H9 (cell line): ENCODE measurements around the gene CABYR. TPM values are rescaled to one million over a fixed set of nuclear protein-coding genes. Genes with fewer than 3 reads are reported as not detected.

Source experiments
- DNase-seq: peaks from one replicate; pipeline ENCODE4 v3.0.0-alpha.2; 2017
- H2AFZ ChIP-seq: one replicate; pipeline ENCODE4 v1.6.1; 2013; ENCODE audit warnings: mild to moderate bottlenecking, low read length, control low read depth, moderate library complexity
- H2AK5ac ChIP-seq: 2 replicates; pipeline ENCODE4 v1.6.1; 2013; ENCODE audit warnings: low read length, control low read depth, mixed read lengths; ENCODE audit not compliant: insufficient read length
- H2BK120ac ChIP-seq: one replicate; pipeline ENCODE4 v1.6.1; 2013; ENCODE audit warnings: low read depth, mild to moderate bottlenecking, low read length, control low read depth, inconsistent platforms; ENCODE audit not compliant: poor library complexity, severe bottlenecking
- H2BK12ac ChIP-seq: 2 replicates; pipeline ENCODE4 v1.6.1; 2013; ENCODE audit warnings: low read length, control low read depth, mixed read lengths, low read depth; ENCODE audit not compliant: insufficient read length
- H2BK15ac ChIP-seq: 2 replicates; pipeline ENCODE4 v1.6.1; 2013; ENCODE audit warnings: low read depth, low read length, control low read depth
- H2BK20ac ChIP-seq: one replicate; pipeline ENCODE4 v1.6.1; 2013; ENCODE audit warnings: low read depth, mild to moderate bottlenecking, low read length, control low read depth, inconsistent platforms; ENCODE audit not compliant: poor library complexity, severe bottlenecking
- H2BK5ac ChIP-seq: 2 replicates; pipeline ENCODE4 v1.6.1; 2013; ENCODE audit warnings: low read length, control low read depth, mixed read lengths; ENCODE audit not compliant: insufficient read length
- H3K14ac ChIP-seq: 2 replicates; pipeline ENCODE4 v1.6.1; 2013; ENCODE audit warnings: low read length, control low read depth; ENCODE audit not compliant: insufficient read depth
- H3K18ac ChIP-seq: 2 replicates; pipeline ENCODE4 v1.6.1; 2013; ENCODE audit warnings: low read depth, mild to moderate bottlenecking, mixed read lengths, low read length, control low read depth; ENCODE audit not compliant: insufficient read length
- H3K23ac ChIP-seq: 2 replicates; pipeline ENCODE4 v1.6.1; 2013; ENCODE audit warnings: low read length, control low read depth, mixed read lengths, low read depth; ENCODE audit not compliant: insufficient read length
- H3K23me2 ChIP-seq: 2 replicates; pipeline ENCODE4 v1.6.1; 2013; ENCODE audit warnings: low read depth, mild to moderate bottlenecking, mixed read lengths, low read length, control low read depth; ENCODE audit not compliant: insufficient read length, poor library complexity, severe bottlenecking
- H3K27ac ChIP-seq: 2 replicates; pipeline ENCODE4 v1.5.1; 2013; ENCODE audit warnings: low read length, control low read depth, mixed read lengths, low read depth; ENCODE audit not compliant: insufficient read length
- H3K27me3 ChIP-seq: 2 replicates; pipeline ENCODE4 v1.6.1; 2013; ENCODE audit warnings: low read length, control low read depth, inconsistent platforms; ENCODE audit not compliant: insufficient read depth
- H3K4ac ChIP-seq: 2 replicates; pipeline ENCODE4 v1.6.1; 2013; ENCODE audit warnings: low read depth, mild to moderate bottlenecking, control low read depth, inconsistent platforms, low read length, moderate library complexity
- H3K4me1 ChIP-seq: 2 replicates; pipeline ENCODE4 v1.6.1; 2013; ENCODE audit warnings: low read length, control low read depth, inconsistent platforms; ENCODE audit not compliant: insufficient read depth
- H3K4me2 ChIP-seq: 2 replicates; pipeline ENCODE4 v1.6.1; 2013; ENCODE audit warnings: low read length, control low read depth, mixed read lengths; ENCODE audit not compliant: insufficient read length, insufficient read depth
- H3K56ac ChIP-seq: 2 replicates; pipeline ENCODE4 v1.6.1; 2013; ENCODE audit warnings: low read depth, mild to moderate bottlenecking, mixed read lengths, low read length, control low read depth; ENCODE audit not compliant: insufficient read length
- H3K79me1 ChIP-seq: 2 replicates; pipeline ENCODE4 v1.6.1; 2013; ENCODE audit warnings: low read depth, mild to moderate bottlenecking, moderate library complexity, low read length, control low read depth, inconsistent platforms; ENCODE audit not compliant: insufficient read depth, poor library complexity, severe bottlenecking
- H3K79me2 ChIP-seq: 2 replicates; pipeline ENCODE4 v1.6.1; 2013; ENCODE audit warnings: low read length, control low read depth, inconsistent platforms; ENCODE audit not compliant: insufficient read depth
- H3K9ac ChIP-seq: 2 replicates; pipeline ENCODE4 v1.6.1; 2013; ENCODE audit warnings: low read length, control low read depth, mixed read lengths; ENCODE audit not compliant: insufficient read length; ENCODE audit errors: extremely low read depth
- H3K9me3 ChIP-seq: one replicate; pipeline ENCODE4 v1.6.1; 2013; ENCODE audit warnings: low read depth, low read length, inconsistent platforms; ENCODE audit not compliant: control insufficient read depth
- H3T11ph ChIP-seq: one replicate; pipeline ENCODE4 v1.6.1; 2013; ENCODE audit warnings: mild to moderate bottlenecking, low read length, control low read depth, inconsistent platforms
- H4K20me1 ChIP-seq: one replicate; pipeline ENCODE4 v1.6.1; 2013; ENCODE audit not compliant: control insufficient read depth, insufficient read length, insufficient read depth
- H4K5ac ChIP-seq: 2 replicates; pipeline ENCODE4 v1.6.1; 2013; ENCODE audit warnings: low read depth, mild to moderate bottlenecking, mixed read lengths, low read length, control low read depth; ENCODE audit not compliant: insufficient read length
- H4K8ac ChIP-seq: replicated peaks from 2 replicates; pipeline ENCODE4 v1.6.1; 2013; ENCODE audit warnings: low read length, control low read depth, mixed read lengths, low read depth; ENCODE audit not compliant: insufficient read length
- H4K91ac ChIP-seq: 2 replicates; pipeline ENCODE4 v1.6.1; 2013; ENCODE audit warnings: low read depth, mild to moderate bottlenecking, moderate library complexity, mixed read lengths, low read length, control low read depth; ENCODE audit not compliant: insufficient read length
- H3K27ac Mint-ChIP-seq, 3 experiments: 2 replicates in 2 of 3; 3 replicates in 1 of 3; pipeline ENCODE4 v1.8.0; 2020 to 2021; ENCODE audit warnings: mixed read lengths in 3 of 3, mild to moderate bottlenecking in 1 of 3, moderate library complexity in 1 of 3
- H3K27me3 Mint-ChIP-seq: 2 replicates; pipeline ENCODE4 v1.8.0; 2021; ENCODE audit warnings: low read depth, mild to moderate bottlenecking, moderate library complexity, mixed read lengths
- H3K36me3 Mint-ChIP-seq, 3 experiments: 2 replicates in 2 of 3; 3 replicates in 1 of 3; pipeline ENCODE4 v1.8.0; 2020 to 2021; ENCODE audit warnings: low read depth in 3 of 3, mixed read lengths in 3 of 3; ENCODE audit not compliant: insufficient read depth in 1 of 3
- H3K4me1 Mint-ChIP-seq, 2 experiments: 2 replicates each; pipeline ENCODE4 v1.8.0; 2020; ENCODE audit warnings: mixed read lengths in 2 of 2
- H3K4me3 Mint-ChIP-seq, 2 experiments: 2 replicates in 1 of 2; 3 replicates in 1 of 2; pipeline ENCODE4 v1.8.0; 2020 to 2021; ENCODE audit warnings: mild to moderate bottlenecking in 2 of 2, mixed read lengths in 2 of 2, moderate library complexity in 1 of 2
- H3K9me3 Mint-ChIP-seq, 2 experiments: 2 replicates in 1 of 2; 3 replicates in 1 of 2; pipeline ENCODE4 v1.8.0; 2020; ENCODE audit warnings: mild to moderate bottlenecking in 2 of 2, mixed read lengths in 2 of 2, moderate library complexity in 1 of 2
- CTCF ChIP-seq: fragments of 200-600 bp; sonication (generic); conservative IDR thresholded peaks from 3 replicates; pipeline ENCODE4 v1.8.0; 2021; ENCODE audit warnings: antibody characterized with exemption, mild to moderate bottlenecking
- WGBS: extraction: QIAGEN DNeasy Blood & Tissue Kit; methylation state at CpG from one replicate; pipeline ENCODE4 v1.1.7; 2013; ENCODE audit warnings: missing lambda C conversion rate, low lambda C conversion rate, mixed read lengths; ENCODE audit not compliant: insufficient read length; ENCODE audit errors: extremely low coverage; 5-methylcytosine and 5-hydroxymethylcytosine counted together
- total RNA-seq: library from RNA; stranded (reverse); gene quantifications from 2 replicates; pipeline ENCODE4 v1.2.1, GENCODE V29; 2021

The CABYR gene
- total RNA-seq, 1 experiment from 2014 or later: 13.6 TPM

DNA sequence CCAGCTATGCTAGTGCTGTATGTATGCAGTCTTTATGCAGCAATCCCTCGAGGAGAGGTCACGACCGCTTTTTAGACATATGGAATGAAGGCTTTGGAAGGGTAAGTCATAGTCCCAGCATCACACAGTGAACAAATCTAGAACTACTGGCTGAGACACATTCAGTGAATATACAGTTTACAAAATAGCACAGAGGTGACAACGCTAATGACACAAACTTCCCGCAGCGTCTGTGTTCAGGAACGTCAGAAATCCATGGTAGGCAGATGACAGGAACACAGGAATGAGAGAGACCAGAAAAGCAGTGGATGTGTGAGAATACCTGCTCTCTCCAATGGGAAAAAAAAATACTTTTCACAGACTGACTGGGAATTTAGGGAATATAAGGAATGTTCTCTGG lies 29.6 kb downstream of the CABYR start:
- Histone ChIP-seq H3K23me2 (no peaks in the 10 kb centered on the region), H2BK5ac (no peak overlapping the region), H2AFZ (no peak overlapping the region), H2BK15ac (no peak overlapping the region), H3K18ac (no peak overlapping the region), H3K4me1 (no peaks in the 10 kb centered on the region), H2BK12ac (no peak overlapping the region), H3K79me2 (no peaks in the 10 kb centered on the region), H2BK120ac (no peak overlapping the region), H3K9ac (no peak overlapping the region), H2BK20ac (no peak overlapping the region), H3K27ac (no peak overlapping the region), H3T11ph (no peak overlapping the region), H4K8ac (no peak overlapping the region), H3K4me2 (no peak overlapping the region), H4K5ac (no peak overlapping the region), H3K4ac (no peak overlapping the region), H4K91ac (no peak overlapping the region), H3K79me1 (no peaks in the 10 kb centered on the region), H3K23ac (no peak overlapping the region), H3K14ac (no peak overlapping the region), H3K9me3 (no peaks in the 10 kb centered on the region), H3K27me3 (no peaks in the 10 kb centered on the region), H2AK5ac (no peak overlapping the region), H3K56ac (no peak overlapping the region), H4K20me1 (no peaks in the 10 kb centered on the region)
- no peak for DNase-seq
- Mint-ChIP-seq H3K9me3 (no peaks in the 10 kb centered on the region), H3K27me3 (no peaks in the 10 kb centered on the region), H3K36me3 (peaks cover 21 to 48% (median 31%) of the 10 kb centered on the region in 3 experiments; a peak in 6 of 7 replicates), H3K4me3 (no peak overlapping the region), H3K27ac (peak overlapping the region in 1 of 3 experiments; percentile 45; a peak in 1 of 7 replicates), H3K4me1 (no peaks in the 10 kb centered on the region)
- no peak for TF ChIP-seq CTCF
- no CpG with 5 or more reads among the region's 7 CpGs for WGBS
